GM21576 (cell line): ENCODE data around the gene SHISA2.

Source experiments
- ATAC-seq: cut with Tn5 transposase; IDR thresholded peaks from one replicate; pipeline ENCODE4 v1.9.1; 2021; ENCODE audit warnings: mild to moderate bottlenecking, moderate library complexity; ENCODE audit not compliant: unreplicated experiment

SHISA2 gene

GRCh38 chr13:26050568-26051230 is 1.1 kb downstream of the SHISA2 start:
- ATAC-seq = no peak

- ATAC-seq = no peak
Observed at GRCh38 chr13:26048741-26049140, 3.1 kb downstream of the SHISA2 start.

GRCh38 chr13:26047040-26047439 is 4.8 kb downstream of the SHISA2 start:
- ATAC-seq = no peak

- ATAC-seq = no peak
Observed at GRCh38 chr13:26046639-26047038, 5.2 kb downstream of the SHISA2 start.

- ATAC-seq = no peak
Observed at GRCh38 chr13:26045142-26045541, 6.7 kb downstream of the SHISA2 start.

GRCh38 chr13:26042785-26043184 is 9.0 kb downstream of the SHISA2 start:
- no peak for ATAC-seq

GRCh38 chr13:26041444-26041843 is 10.4 kb downstream of the SHISA2 start:
- ATAC-seq = no peak

- no peak for ATAC-seq
Observed at GRCh38 chr13:26038931-26039475, 12.8 kb downstream of the SHISA2 start.

- no peak for ATAC-seq
Observed at GRCh38 chr13:26037302-26037701, 14.5 kb downstream of the SHISA2 start.

GRCh38 chr13:26036383-26036782 is 15.4 kb downstream of the SHISA2 start:
- ATAC-seq = no peak

GRCh38 chr13:26034018-26034417 is 17.8 kb downstream of the SHISA2 start:
- no peak for ATAC-seq

- no peak for ATAC-seq
Observed at GRCh38 chr13:26030331-26030730, 21.5 kb downstream of the SHISA2 start.

GRCh38 chr13:26029581-26030136 is 22.2 kb downstream of the SHISA2 start:
- no peak for ATAC-seq

GRCh38 chr13:26026211-26026610 is 25.6 kb downstream of the SHISA2 start:
- ATAC-seq = no peak

- no peak for ATAC-seq
Observed at GRCh38 chr13:26025771-26026170, 26.0 kb downstream of the SHISA2 start.

- no peak for ATAC-seq
Observed at GRCh38 chr13:26025196-26025595, 26.6 kb downstream of the SHISA2 start.

GRCh38 chr13:26024558-26024957 is 27.3 kb downstream of the SHISA2 start:
- ATAC-seq = no peak

- no peak for ATAC-seq
Observed at GRCh38 chr13:26022538-26023292, 29.1 kb downstream of the SHISA2 start.

GRCh38 chr13:26021956-26022355 is 29.9 kb downstream of the SHISA2 start:
- ATAC-seq = no peak

GRCh38 chr13:26021516-26021915 is 30.3 kb downstream of the SHISA2 start:
- ATAC-seq = no peak

GRCh38 chr13:26020891-26021290 is 30.9 kb downstream of the SHISA2 start:
- no peak for ATAC-seq
